ENCODE results near the gene DUS3L.

DNA sequence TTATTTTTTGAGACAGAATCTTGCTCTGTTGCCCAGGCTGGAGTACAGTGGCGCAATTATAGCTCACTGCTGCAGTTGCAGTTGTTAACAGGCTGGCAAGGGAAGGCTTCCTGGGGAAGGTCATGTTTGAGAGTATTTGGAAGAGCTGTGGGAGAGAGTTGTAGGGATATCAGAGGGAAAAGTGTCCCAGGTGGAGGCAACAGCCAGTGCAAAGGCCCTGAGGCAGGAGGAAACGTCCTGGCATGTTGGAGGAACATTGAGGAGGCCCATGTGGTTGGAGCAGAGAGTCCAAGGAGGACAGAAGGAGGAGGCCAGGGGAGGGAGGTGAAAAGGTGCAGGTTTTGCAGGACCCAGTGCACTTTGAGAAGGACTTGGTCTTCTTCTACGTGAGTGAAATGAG lies 2.2 kb upstream of the DUS3L start:
- TF ChIP-seq POLR2AphosphoS5 (IDR thresholded peaks at IDR 0.05; ENCODE audit: low read depth) (no peak), GABPA (IDR thresholded peaks at IDR 0.05; ENCODE audit: low read depth) (no peak)
- TF ChIP-seq, protein P1, sequence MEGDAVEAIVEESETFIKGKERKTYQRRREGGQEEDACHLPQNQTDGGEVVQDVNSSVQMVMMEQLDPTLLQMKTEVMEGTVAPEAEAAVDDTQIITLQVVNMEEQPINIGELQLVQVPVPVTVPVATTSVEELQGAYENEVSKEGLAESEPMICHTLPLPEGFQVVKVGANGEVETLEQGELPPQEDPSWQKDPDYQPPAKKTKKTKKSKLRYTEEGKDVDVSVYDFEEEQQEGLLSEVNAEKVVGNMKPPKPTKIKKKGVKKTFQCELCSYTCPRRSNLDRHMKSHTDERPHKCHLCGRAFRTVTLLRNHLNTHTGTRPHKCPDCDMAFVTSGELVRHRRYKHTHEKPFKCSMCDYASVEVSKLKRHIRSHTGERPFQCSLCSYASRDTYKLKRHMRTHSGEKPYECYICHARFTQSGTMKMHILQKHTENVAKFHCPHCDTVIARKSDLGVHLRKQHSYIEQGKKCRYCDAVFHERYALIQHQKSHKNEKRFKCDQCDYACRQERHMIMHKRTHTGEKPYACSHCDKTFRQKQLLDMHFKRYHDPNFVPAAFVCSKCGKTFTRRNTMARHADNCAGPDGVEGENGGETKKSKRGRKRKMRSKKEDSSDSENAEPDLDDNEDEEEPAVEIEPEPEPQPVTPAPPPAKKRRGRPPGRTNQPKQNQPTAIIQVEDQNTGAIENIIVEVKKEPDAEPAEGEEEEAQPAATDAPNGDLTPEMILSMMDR (IDR thresholded peaks at IDR 0.05; ENCODE audit: insufficient read depth, low read length), result no peak
- TF ChIP-seq, protein P2, sequence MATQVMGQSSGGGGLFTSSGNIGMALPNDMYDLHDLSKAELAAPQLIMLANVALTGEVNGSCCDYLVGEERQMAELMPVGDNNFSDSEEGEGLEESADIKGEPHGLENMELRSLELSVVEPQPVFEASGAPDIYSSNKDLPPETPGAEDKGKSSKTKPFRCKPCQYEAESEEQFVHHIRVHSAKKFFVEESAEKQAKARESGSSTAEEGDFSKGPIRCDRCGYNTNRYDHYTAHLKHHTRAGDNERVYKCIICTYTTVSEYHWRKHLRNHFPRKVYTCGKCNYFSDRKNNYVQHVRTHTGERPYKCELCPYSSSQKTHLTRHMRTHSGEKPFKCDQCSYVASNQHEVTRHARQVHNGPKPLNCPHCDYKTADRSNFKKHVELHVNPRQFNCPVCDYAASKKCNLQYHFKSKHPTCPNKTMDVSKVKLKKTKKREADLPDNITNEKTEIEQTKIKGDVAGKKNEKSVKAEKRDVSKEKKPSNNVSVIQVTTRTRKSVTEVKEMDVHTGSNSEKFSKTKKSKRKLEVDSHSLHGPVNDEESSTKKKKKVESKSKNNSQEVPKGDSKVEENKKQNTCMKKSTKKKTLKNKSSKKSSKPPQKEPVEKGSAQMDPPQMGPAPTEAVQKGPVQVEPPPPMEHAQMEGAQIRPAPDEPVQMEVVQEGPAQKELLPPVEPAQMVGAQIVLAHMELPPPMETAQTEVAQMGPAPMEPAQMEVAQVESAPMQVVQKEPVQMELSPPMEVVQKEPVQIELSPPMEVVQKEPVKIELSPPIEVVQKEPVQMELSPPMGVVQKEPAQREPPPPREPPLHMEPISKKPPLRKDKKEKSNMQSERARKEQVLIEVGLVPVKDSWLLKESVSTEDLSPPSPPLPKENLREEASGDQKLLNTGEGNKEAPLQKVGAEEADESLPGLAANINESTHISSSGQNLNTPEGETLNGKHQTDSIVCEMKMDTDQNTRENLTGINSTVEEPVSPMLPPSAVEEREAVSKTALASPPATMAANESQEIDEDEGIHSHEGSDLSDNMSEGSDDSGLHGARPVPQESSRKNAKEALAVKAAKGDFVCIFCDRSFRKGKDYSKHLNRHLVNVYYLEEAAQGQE (IDR thresholded peaks at IDR 0.05; ENCODE audit: insufficient replicate concordance, low read depth), result no peak

Data from HL-60 (cell line).